Retinal pigment epithelial cell (primary cell): ENCODE measurements around the gene FRMPD3.
A peak's percentile ranks its signal among the peaks of the same experiment; 100 is the strongest.
"Not testable (repeated sequence)": the region's sequence is repeated elsewhere in the genome, so short reads cannot be mapped to it uniquely, and the experiment has no call there.

ENCODE experiments used
- DNase-seq: peaks from one replicate; pipeline ENCODE4 v3.0.0-alpha.2; 2010; ENCODE audit warnings: low read depth
- H3K4me3 ChIP-seq: 2 replicates; pipeline ENCODE4 v1.5.1; 2011; ENCODE audit warnings: mild to moderate bottlenecking, low read length, control low read depth, moderate library complexity
- CTCF ChIP-seq: conservative IDR thresholded peaks from 2 replicates; pipeline ENCODE4 v1.5.1; 2011; ENCODE audit warnings: low read depth, low read length, control low read depth, inconsistent platforms

FRMPD3 gene

GRCh38 chrX:107452581-107452980, 3.1 kb downstream of the FRMPD3 start:
- no peak for DNase-seq
- H3K4me3 ChIP-seq: no peak overlapping the region
- no peak for TF ChIP-seq CTCF

GRCh38 chrX:107454302-107454701, 4.8 kb downstream of the FRMPD3 start:
- DNase-seq: no peak
- TF ChIP-seq CTCF: no peak
- H3K4me3 ChIP-seq: no peak overlapping the region

GRCh38 chrX:107457289-107457688, 7.8 kb downstream of the FRMPD3 start:
- no peak for TF ChIP-seq CTCF
- DNase-seq: no peak
- no peak overlapping the region for H3K4me3 ChIP-seq

- no peak for DNase-seq
- H3K4me3 ChIP-seq: no peak overlapping the region
- no peak for TF ChIP-seq CTCF
Observed at GRCh38 chrX:107465932-107466620, 16.6 kb downstream of the FRMPD3 start.

- TF ChIP-seq CTCF: no peak
- no peak overlapping the region for H3K4me3 ChIP-seq
- DNase-seq: no peak
Observed at GRCh38 chrX:107467271-107467670, 17.8 kb downstream of the FRMPD3 start.

GRCh38 chrX:107470198-107470597, 20.7 kb downstream of the FRMPD3 start:
- DNase-seq: no peak
- TF ChIP-seq CTCF: no peak
- no peak overlapping the region for H3K4me3 ChIP-seq

- no peak overlapping the region for H3K4me3 ChIP-seq
- DNase-seq: no peak
- peak; percentile 26 for TF ChIP-seq CTCF
Observed at GRCh38 chrX:107470971-107471370, 21.5 kb downstream of the FRMPD3 start.

- not testable (repeated sequence) for DNase-seq, H3K4me3 ChIP-seq
Observed at GRCh38 chrX:107471420-107471819, 22.0 kb downstream of the FRMPD3 start.
